CD8-positive, alpha-beta memory T cell (primary cell): ENCODE data around the gene XPO5. TPM values are rescaled to one million over a fixed set of nuclear protein-coding genes. Genes with fewer than 3 reads are reported as not detected.

Experiments used
- CTCF ChIA-PET: fragments of 350-600 bp; sonication (Branson Sonifier 250); formaldehyde crosslinking; loops from one replicate; lab custom pipeline; 2021; ENCODE audit warnings: antibody characterized with exemption; lab: Charles Lee
- POLR2A ChIA-PET: fragments of 350-600 bp; sonication (Branson Sonifier 250); formaldehyde crosslinking; loops from one replicate; lab custom pipeline; 2021; ENCODE audit warnings: antibody characterized with exemption; lab: Charles Lee
- DNase-seq, 5 donors: peaks; one replicate each; pipeline versions ENCODE4 v3.0.0 to v3.0.0-alpha.2; 2020 to 2022; ENCODE audit warnings: mixed read lengths in 1 of 5
- H3K27ac ChIP-seq: one replicate; pipeline ENCODE4 v1.7.0; 2013; ENCODE audit warnings: low read depth, mild to moderate bottlenecking, low read length, moderate library complexity
- H3K27me3 ChIP-seq: 2 replicates; pipeline ENCODE4 v1.7.0; 2013; ENCODE audit warnings: low read length, mild to moderate bottlenecking; ENCODE audit not compliant: insufficient read depth, poor library complexity, severe bottlenecking
- H3K36me3 ChIP-seq: 2 replicates; pipeline ENCODE4 v1.7.0; 2013; ENCODE audit warnings: mild to moderate bottlenecking, low read length, moderate library complexity; ENCODE audit not compliant: insufficient read depth
- H3K4me1 ChIP-seq: 2 replicates; pipeline ENCODE4 v1.7.0; 2013; ENCODE audit warnings: mild to moderate bottlenecking, low read length, moderate library complexity; ENCODE audit not compliant: insufficient read depth
- H3K4me3 ChIP-seq: 2 replicates; pipeline ENCODE4 v1.7.0; 2013; ENCODE audit warnings: mild to moderate bottlenecking, low read length
- H3K9me3 ChIP-seq: 2 replicates; pipeline ENCODE4 v1.7.0; 2013; ENCODE audit warnings: mild to moderate bottlenecking, low read length
- H3K27ac Mint-ChIP-seq, 8 donors: one replicate each; pipeline ENCODE4 v1.8.0; 2020 to 2021; ENCODE audit warnings: mixed read lengths in 8 of 8, mild to moderate bottlenecking in 6 of 8, inconsistent platforms in 3 of 8, moderate library complexity in 3 of 8
- H3K27me3 Mint-ChIP-seq, 2 donors: one replicate each; pipeline ENCODE4 v1.8.0; 2020 to 2021; ENCODE audit warnings: mixed read lengths in 2 of 2, mild to moderate bottlenecking in 1 of 2, moderate library complexity in 1 of 2
- H3K36me3 Mint-ChIP-seq, 3 donors: one replicate each; pipeline ENCODE4 v1.8.0; 2020 to 2021; ENCODE audit warnings: mixed read lengths in 3 of 3, inconsistent platforms in 1 of 3, mild to moderate bottlenecking in 1 of 3
- H3K4me1 Mint-ChIP-seq, 3 donors: one replicate each; pipeline ENCODE4 v1.8.0; 2020 to 2021; ENCODE audit warnings: mixed read lengths in 3 of 3, inconsistent platforms in 1 of 3, mild to moderate bottlenecking in 1 of 3
- H3K4me3 Mint-ChIP-seq, 7 donors: one replicate each; pipeline ENCODE4 v1.8.0; 2020 to 2021; ENCODE audit warnings: mixed read lengths in 7 of 7, mild to moderate bottlenecking in 6 of 7, moderate library complexity in 4 of 7, inconsistent platforms in 2 of 7
- H3K9me3 Mint-ChIP-seq, 5 donors: one replicate each; pipeline ENCODE4 v1.8.0; 2020 to 2022; ENCODE audit warnings: mixed read lengths in 5 of 5, mild to moderate bottlenecking in 3 of 5, moderate library complexity in 2 of 5, inconsistent platforms in 1 of 5
- polyA plus RNA-seq: library from polyadenylated mRNA; unstranded; fragments of 300-500 nt; fragmentation: Illumina TruSeq; gene quantifications from one replicate; pipeline ENCODE4 v1.2.3, GENCODE V29; 2021
- total RNA-seq, 2 experiments: library from RNA; stranded (reverse); gene quantifications; one replicate each; pipeline ENCODE4 v1.2.3, GENCODE V29; 2021

The XPO5 gene
- total and polyA plus RNA-seq, 3 experiments from 2014 or later: 15.3 to 116 (median 98.0) TPM

- ChIA-PET CTCF (interaction anchor here (0.6 kb wide), 1 partner anchor 500 kb away, joined by 3 read pairs; no protein-coding TSS in a partner anchor), POLR2A (no interaction called here)
- H3K36me3 ChIP-seq: peaks cover 27% of the 10 kb centered on the region
- H3K4me3 ChIP-seq: no peak overlapping the region
- Mint-ChIP-seq H3K4me3 (no peak overlapping the region), H3K27me3 (no peaks in the 10 kb centered on the region), H3K36me3 (peaks cover 0 to 73% (median 2%) of the 10 kb centered on the region in 3 donors), H3K4me1 (peaks cover 3 to 14% (median 11%) of the 10 kb centered on the region in 3 donors), H3K9me3 (no peaks in the 10 kb centered on the region), H3K27ac (peak overlapping the region in 1 of 8 donors; percentile 32)
- H3K9me3 ChIP-seq: no peaks in the 10 kb centered on the region
- H3K27ac ChIP-seq: no peak overlapping the region
- no peaks in the 10 kb centered on the region for H3K4me1 ChIP-seq
- no peak for DNase-seq
- no peaks in the 10 kb centered on the region for H3K27me3 ChIP-seq
These were observed 45.4 kb upstream of the XPO5 start for GRCh38 chr6:43621078-43621835.

GRCh38 chr6:43616725-43617472, 41.1 kb upstream of the XPO5 start:
- CTCF ChIA-PET: interaction anchor here (1.6 kb wide), 1 partner anchor 9 kb away, joined by 5 read pairs; no protein-coding TSS in a partner anchor
- Mint-ChIP-seq H3K4me3 (no peak overlapping the region), H3K36me3 (peaks cover 0 to 52% (median 4%) of the 10 kb centered on the region in 3 donors), H3K4me1 (peaks cover 0 to 6% (median 6%) of the 10 kb centered on the region in 3 donors), H3K9me3 (no peaks in the 10 kb centered on the region), H3K27ac (peak overlapping the region in 1 of 8 donors; percentile 52), H3K27me3 (no peaks in the 10 kb centered on the region)
- POLR2A ChIA-PET: no interaction called here
- no peaks in the 10 kb centered on the region for H3K27me3 ChIP-seq
- H3K4me1 ChIP-seq: no peaks in the 10 kb centered on the region
- peaks cover 26% of the 10 kb centered on the region for H3K36me3 ChIP-seq
- no peak for DNase-seq
- H3K9me3 ChIP-seq: no peaks in the 10 kb centered on the region
- H3K27ac ChIP-seq: no peak overlapping the region
- H3K4me3 ChIP-seq: no peak overlapping the region

- POLR2A ChIA-PET: interaction anchor here (0.6 kb wide), 1 partner anchor 868 kb away, joined by 3 read pairs; the partner anchor contains the start of gene TBCC
- no peak overlapping the region for H3K27ac Mint-ChIP-seq
- Histone ChIP-seq H3K9me3 (no peaks in the 10 kb centered on the region), H3K4me3 (no peak overlapping the region), H3K27ac (no peak overlapping the region), H3K36me3 (peaks cover 28% of the 10 kb centered on the region), H3K4me1 (no peaks in the 10 kb centered on the region), H3K27me3 (no peaks in the 10 kb centered on the region)
- no peaks in the 10 kb centered on the region for H3K9me3 Mint-ChIP-seq
- CTCF ChIA-PET: no interaction called here
- H3K4me1 Mint-ChIP-seq: peaks cover 0 to 2% (median under 1%) of the 10 kb centered on the region in 3 donors
- H3K4me3 Mint-ChIP-seq: no peak overlapping the region
- H3K27me3 Mint-ChIP-seq: no peaks in the 10 kb centered on the region
- H3K36me3 Mint-ChIP-seq: peaks cover 0 to 44% (median 10%) of the 10 kb centered on the region in 3 donors
- DNase-seq: no peak
These were observed 38.5 kb upstream of the XPO5 start for GRCh38 chr6:43614396-43614730.

- H3K27ac Mint-ChIP-seq: no peak overlapping the region
- H3K9me3 Mint-ChIP-seq: no peaks in the 10 kb centered on the region
- H3K27me3 Mint-ChIP-seq: no peaks in the 10 kb centered on the region
- H3K36me3 ChIP-seq: peaks cover 30% of the 10 kb centered on the region
- POLR2A ChIA-PET: interaction anchor here (0.5 to 0.6 kb wide), 2 partner anchors 82 to 868 kb away, joined by 3 read pairs; partner anchors contain the start of gene TBCC
- peaks cover 0 to 46% (median 11%) of the 10 kb centered on the region in 3 donors for H3K36me3 Mint-ChIP-seq
- H3K4me3 Mint-ChIP-seq: no peak overlapping the region
- H3K4me1 Mint-ChIP-seq: peaks cover 0 to 2% (median 0%) of the 10 kb centered on the region in 3 donors
- H3K27ac ChIP-seq: no peak overlapping the region
- no peaks in the 10 kb centered on the region for H3K4me1 ChIP-seq
- CTCF ChIA-PET: no interaction called here
- H3K27me3 ChIP-seq: no peaks in the 10 kb centered on the region
- no peak overlapping the region for H3K4me3 ChIP-seq
- no peaks in the 10 kb centered on the region for H3K9me3 ChIP-seq
- DNase-seq: no peak
These were observed 38.0 kb upstream of the XPO5 start for GRCh38 chr6:43613721-43614395.

DNA sequence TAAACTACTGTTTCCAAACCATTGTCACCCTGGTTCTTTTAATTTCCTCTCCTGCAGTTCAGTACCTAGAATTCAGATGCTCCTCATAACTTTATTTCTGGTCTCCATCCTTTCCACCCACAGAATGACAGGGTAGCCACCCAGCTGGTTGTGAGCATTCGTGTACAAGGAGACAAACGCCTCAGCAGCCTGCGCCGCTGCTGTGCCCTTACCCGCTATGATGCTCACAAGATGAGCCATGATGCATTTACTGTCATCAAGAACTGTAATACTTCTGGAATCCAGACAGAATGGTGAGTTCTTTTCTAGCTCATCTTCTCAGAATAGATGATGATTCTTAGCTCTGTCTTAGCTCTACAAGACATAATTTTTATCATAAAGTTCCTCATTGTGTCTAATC, 34.6 kb upstream of the XPO5 start:
- H3K4me3 ChIP-seq: no peak overlapping the region
- H3K9me3 ChIP-seq: no peaks in the 10 kb centered on the region
- no peaks in the 10 kb centered on the region for H3K9me3 Mint-ChIP-seq
- peaks cover 30% of the 10 kb centered on the region for H3K36me3 ChIP-seq
- ChIA-PET CTCF (no interaction called here), POLR2A (no interaction called here)
- H3K27me3 Mint-ChIP-seq: no peaks in the 10 kb centered on the region
- no peaks in the 10 kb centered on the region for H3K4me1 ChIP-seq
- no peak overlapping the region for H3K27ac ChIP-seq
- H3K4me1 Mint-ChIP-seq: peaks cover 3 to 6% (median 4%) of the 10 kb centered on the region in 3 donors
- no peak overlapping the region for H3K4me3 Mint-ChIP-seq
- H3K36me3 Mint-ChIP-seq: peaks cover 0 to 61% (median 18%) of the 10 kb centered on the region in 3 donors
- DNase-seq: no peak
- no peaks in the 10 kb centered on the region for H3K27me3 ChIP-seq
- H3K27ac Mint-ChIP-seq: peak overlapping the region in 2 of 8 donors; percentile 22 to 55

- POLR2A ChIA-PET: no interaction called here
- peak overlapping the region in 1 of 8 donors; percentile 46 for H3K27ac Mint-ChIP-seq
- no peak overlapping the region for H3K4me3 Mint-ChIP-seq
- Histone ChIP-seq H3K36me3 (peaks cover 30% of the 10 kb centered on the region), H3K9me3 (no peaks in the 10 kb centered on the region), H3K4me3 (no peak overlapping the region), H3K27ac (no peak overlapping the region), H3K4me1 (no peaks in the 10 kb centered on the region), H3K27me3 (no peaks in the 10 kb centered on the region)
- H3K27me3 Mint-ChIP-seq: no peaks in the 10 kb centered on the region
- no peak for DNase-seq
- H3K9me3 Mint-ChIP-seq: no peaks in the 10 kb centered on the region
- H3K36me3 Mint-ChIP-seq: peaks cover 0 to 63% (median 20%) of the 10 kb centered on the region in 3 donors
- CTCF ChIA-PET: interaction anchor here (1.2 to 2.1 kb wide), 5 partner anchors 12 to 470 kb away, joined by 4 to 9 read pairs (median 5); partner anchors contain the start of gene MAD2L1BP
- peaks cover 3 to 6% (median 4%) of the 10 kb centered on the region in 3 donors for H3K4me1 Mint-ChIP-seq
These were observed 33.6 kb upstream of the XPO5 start for GRCh38 chr6:43609402-43609801.

DNA sequence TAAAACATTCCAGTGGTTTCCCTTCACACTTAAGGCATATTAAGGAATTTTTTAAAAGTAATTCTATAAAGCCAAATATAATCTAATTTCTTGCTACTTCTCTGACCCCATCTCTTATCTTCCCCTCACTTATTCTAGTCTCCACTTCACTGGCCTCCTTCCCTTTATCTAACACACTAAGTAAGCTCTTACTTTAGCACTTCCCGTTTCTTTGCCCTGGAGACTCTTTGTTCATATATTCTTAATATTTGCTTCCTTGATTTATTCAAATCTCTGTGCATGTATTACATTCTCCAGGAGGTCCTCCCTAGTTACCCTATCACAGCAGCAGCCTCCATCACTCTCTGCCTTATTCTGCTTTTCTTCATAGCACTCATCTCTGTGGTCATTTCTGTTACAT, 33.0 kb upstream of the XPO5 start:
- Mint-ChIP-seq H3K27me3 (no peaks in the 10 kb centered on the region), H3K4me3 (no peak overlapping the region), H3K36me3 (peaks cover 0 to 64% (median 21%) of the 10 kb centered on the region in 3 donors), H3K4me1 (peaks cover 3 to 6% (median 4%) of the 10 kb centered on the region in 3 donors), H3K27ac (peak overlapping the region in 4 of 8 donors; percentile 3 to 56 (median 28)), H3K9me3 (no peaks in the 10 kb centered on the region)
- Histone ChIP-seq H3K36me3 (peaks cover 25% of the 10 kb centered on the region), H3K9me3 (no peaks in the 10 kb centered on the region), H3K4me1 (no peaks in the 10 kb centered on the region), H3K27ac (no peak overlapping the region), H3K4me3 (no peak overlapping the region), H3K27me3 (no peaks in the 10 kb centered on the region)
- no peak for DNase-seq
- CTCF ChIA-PET: interaction anchor here (0.7 to 2.8 kb wide), 11 partner anchors 9 to 470 kb away, joined by 3 to 11 read pairs (median 5); partner anchors contain the start of genes GTPBP2 and MAD2L1BP
- POLR2A ChIA-PET: no interaction called here
